Dermis microvascular lymphatic vessel endothelial cell (primary cell): ENCODE measurements around the gene SOX5. TPM values are rescaled to one million over a fixed set of nuclear protein-coding genes. Genes with fewer than 3 reads are reported as not detected.
"Not testable (repeated sequence)": the region's sequence is repeated elsewhere in the genome, so short reads cannot be mapped to it uniquely, and the experiment has no call there.

Experiments
- DNase-seq, 2 donors: peaks; one replicate each; pipeline versions ENCODE4 v3.0.0 to v3.0.0-alpha.2; 2010; ENCODE audit warnings: low read depth in 2 of 2
- total RNA-seq: library from RNA; depleted of rRNA; stranded (reverse); fragments of >200 nt; gene quantifications from 2 replicates; pipeline ENCODE4 v1.2.1, GENCODE V29; 2014

SOX5 gene
- total RNA-seq, 1 donor from 2014 or later = under 0.01 TPM

DNA sequence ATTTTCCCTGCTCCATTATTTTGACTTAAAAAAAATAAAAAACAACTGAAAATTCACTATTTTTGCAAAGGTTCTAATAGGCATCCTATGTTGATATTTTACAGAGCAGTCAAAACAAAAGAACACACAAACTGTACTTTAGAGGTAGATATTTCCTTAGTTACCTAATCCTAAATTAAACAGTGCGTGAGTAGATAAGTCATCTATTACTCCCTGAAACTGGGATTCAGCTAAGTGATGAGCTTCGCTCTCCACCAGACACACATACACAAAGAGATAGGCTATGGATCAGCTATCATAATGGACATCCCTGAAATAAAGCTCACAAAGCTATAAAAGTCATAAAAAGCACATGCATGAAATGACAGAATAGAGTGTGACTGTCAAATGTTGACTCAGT, 398.7 kb downstream of the SOX5 start:
- DNase-seq = no peak

DNA sequence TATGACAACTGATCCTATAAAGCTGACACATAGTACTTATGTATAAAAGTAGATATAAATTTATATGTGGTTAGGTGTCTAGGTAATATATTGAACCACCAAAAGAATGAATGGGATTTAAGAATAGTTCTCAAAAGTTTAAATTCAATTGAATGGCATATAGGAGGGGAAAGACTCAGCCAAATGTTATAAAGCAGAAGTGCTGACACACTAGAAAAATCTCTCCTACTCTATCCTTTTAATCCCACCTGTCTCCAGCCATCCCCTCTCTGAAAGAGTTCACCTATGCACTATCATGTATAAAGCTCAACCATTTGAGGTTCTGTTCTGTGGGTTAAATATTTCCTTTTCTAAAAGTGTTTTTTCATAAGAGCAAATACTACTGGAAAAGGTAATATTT, 400.7 kb downstream of the SOX5 start:
- DNase-seq = no peak

DNA sequence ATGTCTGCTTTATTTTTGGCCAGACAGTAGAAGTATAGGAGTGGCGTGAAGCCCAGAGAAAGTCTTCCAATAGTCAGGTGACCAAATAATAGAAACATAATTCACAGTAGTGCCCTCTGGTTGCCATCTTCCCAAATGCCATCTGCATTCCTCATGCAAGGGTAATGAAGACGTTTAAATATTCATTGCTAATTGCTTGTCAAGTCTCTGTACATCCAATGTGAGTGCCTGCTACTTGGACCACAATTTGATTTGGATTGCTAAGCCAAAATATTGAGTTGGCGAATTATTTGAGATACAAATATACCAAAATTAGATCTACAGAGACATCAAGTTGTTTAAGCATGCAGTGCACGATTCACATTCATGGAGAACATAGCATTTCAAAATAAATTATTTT, 402.7 kb downstream of the SOX5 start:
- no peak for DNase-seq

DNA sequence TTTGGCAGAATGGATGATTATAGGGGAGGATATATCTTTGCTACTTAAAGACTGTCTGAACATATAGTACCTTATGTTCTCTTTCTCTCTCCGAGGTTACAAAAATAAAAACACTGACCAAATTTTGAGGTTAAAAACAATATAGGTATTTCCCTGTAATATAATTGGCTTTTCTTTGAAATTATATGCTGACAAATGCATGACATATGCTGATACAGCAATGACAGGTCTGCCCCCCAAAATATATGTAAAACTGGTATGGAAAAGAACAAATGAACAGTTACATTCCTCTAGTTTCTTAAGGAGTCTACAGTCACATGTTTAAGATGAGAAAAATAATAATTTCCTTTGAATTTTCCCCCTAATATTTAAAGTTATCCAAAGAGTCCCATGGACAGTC, 405.7 kb downstream of the SOX5 start:
- no peak for DNase-seq

- no peak for DNase-seq
Measured at GRCh38 chr12:23542187-23542586, 407.3 kb downstream of the SOX5 start.

GRCh38 chr12:23540572-23540971, 408.9 kb downstream of the SOX5 start:
- DNase-seq = no peak

- no peak for DNase-seq
Measured at GRCh38 chr12:23536293-23536692, 413.2 kb downstream of the SOX5 start.

DNA sequence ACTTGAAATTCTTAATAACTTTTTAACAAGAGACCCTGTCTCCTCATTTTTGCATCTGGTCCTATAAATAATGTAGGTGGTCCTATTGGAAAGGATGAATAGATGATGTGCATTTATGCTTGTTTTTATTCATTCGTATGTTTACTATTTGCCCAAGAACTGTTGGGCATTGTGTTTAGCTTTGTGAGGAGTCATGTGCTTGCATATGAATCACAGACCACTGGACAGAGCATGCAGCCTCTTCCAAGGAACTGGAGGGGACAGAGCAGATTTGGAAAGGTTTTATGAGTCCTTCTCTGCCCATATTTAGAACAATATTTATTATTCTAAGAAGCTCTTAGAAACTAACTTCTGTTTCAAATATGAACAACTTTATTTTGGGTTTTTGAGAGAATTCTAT, 414.0 kb downstream of the SOX5 start:
- no peak for DNase-seq

DNA sequence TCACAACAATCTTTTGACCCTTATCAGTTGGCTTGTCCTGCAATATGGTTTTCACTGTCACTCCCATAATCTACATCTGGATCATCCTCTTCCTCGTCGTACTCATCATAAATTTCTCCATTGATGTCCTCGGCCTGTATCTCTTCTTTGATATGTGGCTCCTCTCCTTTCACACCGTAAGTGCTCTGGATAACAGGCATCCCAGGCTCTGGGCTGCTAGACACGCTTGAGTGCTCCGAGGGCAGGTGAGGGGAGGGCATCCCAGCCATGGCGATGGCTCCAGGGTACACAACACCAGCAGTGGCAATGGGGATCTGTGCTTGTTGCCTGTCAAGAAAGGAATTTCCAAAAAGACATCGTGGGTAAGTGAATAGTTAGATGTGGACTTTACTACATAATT, 415.3 kb downstream of the SOX5 start:
- DNase-seq = no peak

DNA sequence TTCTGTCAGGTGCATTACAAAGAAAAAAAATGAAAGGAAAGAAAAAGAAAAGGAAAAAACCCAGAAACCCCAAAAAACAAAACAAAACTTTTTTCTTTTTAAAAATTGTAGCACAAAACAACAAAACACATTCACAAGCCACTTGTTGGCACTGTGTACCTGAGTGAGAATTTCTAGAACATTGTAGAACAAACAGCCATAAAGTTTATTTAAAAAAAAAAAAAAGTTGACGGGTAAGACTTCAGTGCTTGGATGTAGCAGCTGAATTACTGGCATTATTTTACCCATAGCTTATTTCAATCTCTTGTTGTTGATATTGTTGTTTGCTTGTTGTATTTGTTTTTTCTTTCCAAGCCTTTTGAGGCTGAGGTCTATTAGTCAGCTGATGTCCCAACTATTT, 415.8 kb downstream of the SOX5 start:
- DNase-seq = no peak

DNA sequence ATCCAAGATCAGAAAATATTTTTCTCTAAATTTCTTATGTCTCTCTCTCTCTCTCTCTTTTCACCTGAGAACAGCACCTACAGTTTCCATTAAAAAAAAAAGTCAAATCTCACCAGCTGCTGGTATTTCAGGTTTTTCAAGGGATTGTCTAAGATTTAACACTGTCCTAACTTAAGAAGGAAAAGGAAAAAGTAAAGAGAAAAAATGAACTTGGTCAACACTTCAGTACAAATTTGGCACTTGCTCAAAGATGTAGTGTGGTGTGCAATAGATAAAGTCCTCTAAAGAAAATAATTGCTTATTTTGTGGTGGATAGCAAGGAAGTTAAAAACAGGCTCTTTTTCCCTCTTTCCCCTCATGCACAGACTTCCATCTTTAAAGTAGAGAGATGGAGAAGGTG, 416.2 kb downstream of the SOX5 start:
- DNase-seq = no peak

DNA sequence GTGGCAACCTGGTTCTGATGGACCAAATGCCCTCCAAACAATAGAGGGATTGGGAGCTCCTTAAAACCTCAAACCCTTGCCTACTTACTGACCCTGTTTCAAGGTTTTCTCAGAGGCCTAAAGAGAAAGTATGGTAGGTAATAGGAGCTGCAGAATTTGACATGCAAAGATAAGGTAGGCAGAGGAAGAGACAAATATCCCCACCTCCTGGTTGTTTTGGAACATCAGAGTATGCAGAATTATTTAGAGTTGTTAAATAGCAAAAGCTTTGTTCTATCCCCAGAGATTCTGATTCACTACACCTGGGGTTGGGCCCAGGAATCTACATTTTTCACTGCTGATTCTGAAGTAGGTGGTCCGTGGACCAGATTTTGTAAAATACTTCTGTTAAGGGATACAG, 421.2 kb downstream of the SOX5 start:
- DNase-seq = no peak

DNA sequence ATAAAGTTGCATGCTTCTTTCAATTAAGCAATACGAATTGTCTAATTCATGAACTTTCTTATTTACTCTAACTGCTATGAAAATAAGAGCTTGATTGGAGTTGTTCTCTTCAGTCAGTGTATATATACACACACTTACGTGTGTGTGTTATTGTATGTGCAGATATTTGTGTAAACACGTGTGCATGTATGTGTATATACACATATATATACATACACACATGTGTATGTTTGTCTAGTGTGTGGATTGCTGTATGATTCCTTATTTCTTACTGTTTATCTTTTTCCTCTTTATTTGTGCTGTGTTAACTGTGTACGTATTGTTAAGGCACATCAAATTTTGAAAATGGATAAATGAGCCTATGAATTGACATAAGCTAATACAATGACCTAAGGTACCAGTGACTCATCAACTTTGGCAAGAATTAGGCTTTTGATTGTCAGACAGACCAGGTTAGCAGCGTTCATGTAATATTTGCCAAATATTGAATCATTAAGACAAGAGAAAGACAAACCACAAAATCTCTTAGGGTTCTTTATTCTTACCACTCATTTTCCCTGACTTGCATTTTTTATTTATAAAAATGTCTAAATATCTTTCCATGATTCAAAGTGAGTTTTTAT, 423.9 kb downstream of the SOX5 start:
- no peak for DNase-seq

DNA sequence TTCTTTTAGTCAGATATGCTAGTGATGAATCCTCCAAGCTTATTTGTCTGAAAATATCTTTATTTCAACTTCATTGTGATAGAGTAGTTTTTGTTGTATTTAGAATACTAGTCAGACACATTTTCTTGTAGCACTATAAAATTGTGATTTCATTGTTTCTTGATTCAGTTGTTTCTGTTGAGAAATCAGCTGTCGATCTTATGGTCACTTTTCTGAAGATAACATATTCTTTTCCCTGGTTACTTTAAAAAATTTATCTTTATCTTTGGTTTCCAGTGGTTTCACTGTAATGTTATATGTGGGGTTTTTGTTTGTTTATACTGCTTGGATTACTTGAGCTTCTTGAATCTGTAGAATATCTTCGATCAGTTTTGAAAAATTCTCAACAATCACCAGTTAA, 426.1 kb downstream of the SOX5 start:
- no peak for DNase-seq

- not testable (repeated sequence) for DNase-seq
Measured at GRCh38 chr12:23519444-23519843, 430.0 kb downstream of the SOX5 start.

DNA sequence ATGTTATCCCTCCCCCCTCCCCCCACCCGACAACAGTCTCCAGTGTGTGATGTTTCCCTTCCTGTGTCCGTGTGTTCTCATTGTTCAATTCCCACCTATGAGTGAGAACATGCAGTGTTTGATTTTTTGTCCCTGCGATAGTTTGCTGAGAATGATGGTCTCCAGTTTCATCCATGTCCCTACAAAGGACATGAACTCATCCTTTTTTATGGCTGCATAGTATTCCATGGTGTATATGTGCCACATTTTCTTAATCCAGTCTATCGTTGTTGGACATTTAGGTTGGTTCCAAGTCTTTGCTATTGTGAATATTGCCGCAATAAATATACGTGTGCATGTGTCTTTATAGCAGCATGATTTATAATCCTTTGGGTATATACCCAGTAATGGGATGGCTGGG, 433.7 kb downstream of the SOX5 start:
- not testable (repeated sequence) for DNase-seq

DNA sequence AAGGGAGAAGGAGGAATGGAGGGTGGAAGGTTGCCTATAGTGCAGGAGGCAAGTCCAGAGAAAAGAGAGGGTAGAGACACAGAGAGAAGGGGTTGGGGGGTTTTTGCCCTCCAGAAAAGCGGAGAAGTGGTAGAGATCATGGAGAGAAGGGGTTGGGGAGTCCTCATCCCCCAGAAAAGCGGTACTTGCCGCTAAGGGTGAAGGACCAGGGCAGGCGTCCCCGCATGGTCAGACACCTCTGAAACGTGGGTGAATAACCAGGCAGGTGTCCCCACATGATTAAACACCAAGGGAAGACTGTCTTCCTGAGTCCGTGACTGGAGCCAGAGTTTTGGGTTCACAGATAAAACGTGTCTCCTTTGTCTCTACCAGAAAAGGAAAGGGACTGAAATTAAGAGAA, 439.0 kb downstream of the SOX5 start:
- DNase-seq = no peak

DNA sequence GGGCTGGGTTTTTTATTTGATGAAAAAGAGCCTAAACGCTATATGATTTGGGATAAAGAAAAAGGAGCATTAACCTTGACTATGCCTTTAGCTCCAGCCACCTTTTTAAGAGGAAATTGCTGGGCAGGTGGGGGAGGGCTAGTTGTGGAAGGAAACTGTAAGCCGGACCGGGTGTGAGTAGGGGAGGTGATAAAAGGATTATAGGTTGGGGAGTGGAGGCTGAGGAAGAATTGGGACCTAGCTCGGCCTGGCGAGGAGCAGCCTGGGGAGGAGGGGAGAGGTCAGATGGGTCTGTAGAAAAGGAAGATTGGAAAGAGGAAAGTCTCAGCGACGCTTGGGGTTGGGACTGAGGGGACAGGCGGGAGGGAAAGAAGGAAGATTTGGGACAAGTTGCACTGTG, 439.6 kb downstream of the SOX5 start:
- DNase-seq = not testable (repeated sequence)

GRCh38 chr12:23507785-23508184, 441.7 kb downstream of the SOX5 start:
- DNase-seq = not testable (repeated sequence)

DNA sequence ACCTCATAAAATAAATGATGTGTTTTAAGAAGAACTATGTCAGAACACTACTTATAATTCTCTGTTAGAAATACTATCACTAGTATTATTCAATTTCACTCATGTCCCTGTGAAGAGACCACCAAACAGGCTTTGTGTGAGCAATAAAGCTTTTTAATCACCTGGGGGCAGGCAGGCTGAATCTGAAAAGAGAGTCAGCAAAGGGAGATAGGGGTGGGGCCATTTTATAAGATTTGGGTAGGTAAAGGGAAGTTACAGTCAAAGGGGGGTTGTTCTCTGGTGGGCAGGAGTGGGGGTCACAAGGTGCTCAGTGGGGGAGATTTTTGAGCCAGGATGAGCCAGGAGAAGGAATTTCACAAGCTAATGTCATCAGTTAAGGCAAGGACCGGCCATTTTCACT, 443.7 kb downstream of the SOX5 start:
- not testable (repeated sequence) for DNase-seq

GRCh38 chr12:23504641-23505399, 444.6 kb downstream of the SOX5 start:
- no peak for DNase-seq

DNA sequence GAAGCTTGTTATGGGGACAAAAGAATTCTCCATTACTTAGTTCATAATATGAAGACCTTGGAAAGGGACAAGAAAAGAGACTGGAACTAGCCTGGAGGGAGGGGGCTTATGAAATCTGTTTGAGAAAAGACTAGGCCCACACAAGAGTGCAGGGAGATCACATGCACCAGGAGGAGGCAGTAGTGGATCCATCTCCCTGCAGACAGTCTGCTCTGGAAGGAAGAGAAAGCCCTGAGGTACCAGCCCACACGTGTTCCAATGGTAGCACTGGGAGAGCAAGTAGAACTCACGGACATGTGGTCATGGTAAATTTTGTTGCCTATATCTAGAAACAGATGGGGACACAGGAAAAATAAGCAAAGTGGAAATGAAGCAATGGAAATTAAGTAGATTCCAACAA, 445.4 kb downstream of the SOX5 start:
- DNase-seq = no peak

DNA sequence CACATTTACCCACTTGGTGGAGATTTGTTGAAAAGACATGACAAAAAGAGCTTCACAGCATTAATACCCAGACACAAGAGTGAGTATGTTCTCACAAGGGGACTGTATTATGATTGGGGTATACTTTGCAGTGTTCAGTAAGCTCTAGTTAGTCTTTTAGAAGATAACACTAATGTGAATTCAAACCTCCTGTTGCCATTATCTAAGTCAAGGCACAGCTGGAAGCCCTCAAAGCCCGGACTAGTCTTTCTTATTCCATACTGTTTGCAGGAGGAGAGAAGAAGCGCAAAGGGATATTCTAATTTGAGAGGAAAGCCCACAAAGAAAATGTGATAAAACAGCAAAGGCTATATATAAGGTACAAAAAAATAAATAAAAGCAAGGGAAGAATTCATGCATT, 445.9 kb downstream of the SOX5 start:
- no peak for DNase-seq
